Right renal cortex interstitium (tissue), 3 donors: ENCODE data around the gene HECTD1. TPM values are rescaled to one million over a fixed set of nuclear protein-coding genes. Genes with fewer than 3 reads are reported as not detected.
"Not testable (repeated sequence)": the region's sequence is repeated elsewhere in the genome, so short reads cannot be mapped to it uniquely, and the experiment has no call there.

ENCODE experiments used
- DNase-seq, 3 donors: peaks; one replicate each; pipeline ENCODE4 v3.0.0-alpha.2; 2013; ENCODE audit warnings: low read depth in 3 of 3, low spot score in 2 of 3
- polyA plus RNA-seq, 3 donors: library from polyadenylated mRNA; unstranded; fragments of 120-200 nt; gene quantifications; one replicate each; pipeline ENCODE4 v1.2.1, GENCODE V29; 2013; ENCODE audit not compliant: insufficient read length in 3 of 3

Gene HECTD1
- polyA plus RNA-seq, result 100 to 1,000 TPM; 187 to 204 (median 194) TPM

DNA sequence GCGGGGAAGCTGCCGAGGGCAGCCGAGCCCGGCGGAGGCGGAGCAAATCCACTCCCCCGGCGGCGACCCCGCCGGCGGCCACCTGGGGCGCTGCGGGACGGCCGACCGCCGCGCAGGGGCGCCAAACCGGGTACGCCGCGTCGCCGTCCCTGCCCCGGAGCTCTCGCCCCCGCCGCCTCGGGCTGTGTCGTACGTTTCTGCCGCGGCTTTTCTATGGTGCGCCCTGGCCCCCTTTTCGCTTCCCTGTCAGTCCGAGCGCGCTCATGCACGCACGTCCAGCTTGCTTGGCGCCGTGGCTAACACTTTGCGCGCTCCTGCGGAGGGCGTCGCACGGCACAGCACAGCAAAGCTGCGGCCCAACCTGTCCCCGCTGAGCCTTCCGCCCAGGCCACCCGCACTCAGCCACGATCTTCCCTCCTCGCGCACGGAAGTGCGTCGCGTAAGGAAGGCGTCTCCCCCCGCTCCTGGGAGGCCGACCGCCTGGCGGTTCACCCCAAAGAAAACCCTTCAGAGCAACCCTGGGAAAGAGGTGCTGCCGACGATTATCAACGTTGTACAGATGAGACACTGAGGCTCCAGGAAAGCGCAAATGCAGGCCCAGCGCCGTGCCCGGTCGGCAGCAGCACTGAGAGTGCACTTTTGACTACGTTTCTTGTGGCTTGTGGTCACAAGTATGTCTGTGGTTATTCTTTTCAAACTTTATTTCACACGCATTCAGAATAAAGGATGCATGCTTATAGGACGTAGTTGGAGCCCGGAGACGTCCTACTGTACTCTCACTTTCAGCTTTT, at the start of gene HECTD1:
TSS of gene HECTD1 (minus strand) at position 39 of the 791 bp plus-strand sequence. CDS start 1,857 bp downstream, outside the sequence.
- peak; percentile 82 to 87 (median 83) for DNase-seq

DNA sequence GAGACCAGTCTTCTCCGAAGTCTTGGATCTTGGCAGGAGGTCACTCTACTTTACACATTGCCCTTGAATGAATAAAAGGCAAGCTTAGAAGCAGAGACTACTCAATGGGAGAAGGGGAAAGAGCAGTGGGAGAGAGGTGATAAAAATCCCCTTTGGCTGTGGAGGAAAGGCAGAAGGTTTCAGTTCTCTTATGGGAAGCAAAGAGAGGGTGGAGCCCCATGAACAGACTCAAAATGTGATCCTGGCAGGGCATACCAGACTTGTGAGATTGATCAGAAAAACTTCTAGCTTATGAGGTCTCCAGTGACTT, 49.6 kb upstream of the HECTD1 start:
- no peak for DNase-seq

DNA sequence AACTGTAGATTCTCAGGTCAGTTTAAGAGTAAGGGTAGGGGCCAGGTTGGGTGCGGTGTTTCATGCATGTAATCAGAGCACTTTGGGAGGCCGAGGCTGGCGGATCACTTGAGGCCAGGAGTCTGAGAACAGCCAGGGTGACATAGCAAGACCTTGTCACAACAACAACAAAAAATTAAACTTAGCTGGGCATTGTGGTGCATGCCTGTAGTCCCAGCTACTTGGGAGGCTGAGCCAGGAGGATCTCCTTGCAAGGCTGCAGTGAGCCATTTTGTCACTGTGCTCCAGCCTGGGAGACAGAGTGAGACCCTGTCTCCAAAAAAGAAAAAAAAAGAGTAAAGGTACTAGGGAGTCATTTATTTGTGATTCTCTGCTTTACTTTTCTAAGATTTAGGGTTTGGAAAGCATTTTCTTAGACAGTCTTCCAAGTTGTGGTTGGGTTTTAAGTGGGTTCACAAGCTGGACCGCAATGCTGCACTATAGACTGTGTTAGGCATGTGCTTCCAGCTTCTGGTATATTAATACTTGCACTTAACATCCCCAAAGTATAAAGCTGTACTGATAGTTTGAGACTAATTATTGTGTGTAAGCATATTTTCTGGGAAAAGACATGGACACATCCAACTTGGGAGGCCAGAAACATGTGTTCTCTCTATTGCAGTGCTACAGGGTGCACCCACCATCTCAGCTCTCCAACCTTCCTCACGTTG, 49.1 kb upstream of the HECTD1 start:
- no peak for DNase-seq

DNA sequence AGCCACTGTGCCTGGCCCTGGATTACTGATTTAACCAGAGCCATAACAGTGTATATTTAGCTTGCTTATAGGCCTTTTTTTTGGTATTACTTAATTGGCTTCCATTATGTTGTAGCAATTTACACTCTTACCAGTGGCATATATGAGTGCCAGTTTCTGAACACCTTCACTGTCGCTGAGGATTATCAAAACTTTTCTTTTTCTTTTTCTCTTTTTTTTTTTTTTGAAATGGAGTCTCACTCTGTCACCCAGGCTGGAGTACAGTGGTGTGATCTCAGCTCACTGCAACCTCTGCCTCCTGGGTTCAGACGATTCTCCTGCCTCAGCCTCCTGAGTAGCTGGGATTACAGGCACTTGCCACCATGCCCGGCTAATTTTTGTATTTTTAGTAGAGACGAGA, 48.3 kb upstream of the HECTD1 start:
- not testable (repeated sequence) for DNase-seq

DNA sequence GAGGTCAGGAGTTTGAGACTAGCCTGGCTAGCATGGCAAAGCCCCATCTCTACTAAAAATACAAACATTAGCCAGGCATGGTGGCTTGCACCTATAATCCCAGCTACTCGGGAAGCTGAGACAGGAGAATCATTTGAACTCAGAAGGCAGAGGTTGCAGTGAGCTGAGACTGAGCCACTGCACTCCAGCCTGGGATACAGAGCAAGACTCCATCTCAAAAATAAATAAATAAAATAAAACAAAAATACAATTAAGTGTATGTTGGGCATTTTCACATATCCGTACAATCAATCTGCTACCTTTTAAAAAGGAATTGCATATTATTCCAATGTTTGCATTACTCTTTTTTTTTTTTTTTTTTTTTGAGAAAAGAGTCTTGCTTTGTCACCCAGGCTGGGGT, 47.7 kb upstream of the HECTD1 start:
- no peak for DNase-seq

DNA sequence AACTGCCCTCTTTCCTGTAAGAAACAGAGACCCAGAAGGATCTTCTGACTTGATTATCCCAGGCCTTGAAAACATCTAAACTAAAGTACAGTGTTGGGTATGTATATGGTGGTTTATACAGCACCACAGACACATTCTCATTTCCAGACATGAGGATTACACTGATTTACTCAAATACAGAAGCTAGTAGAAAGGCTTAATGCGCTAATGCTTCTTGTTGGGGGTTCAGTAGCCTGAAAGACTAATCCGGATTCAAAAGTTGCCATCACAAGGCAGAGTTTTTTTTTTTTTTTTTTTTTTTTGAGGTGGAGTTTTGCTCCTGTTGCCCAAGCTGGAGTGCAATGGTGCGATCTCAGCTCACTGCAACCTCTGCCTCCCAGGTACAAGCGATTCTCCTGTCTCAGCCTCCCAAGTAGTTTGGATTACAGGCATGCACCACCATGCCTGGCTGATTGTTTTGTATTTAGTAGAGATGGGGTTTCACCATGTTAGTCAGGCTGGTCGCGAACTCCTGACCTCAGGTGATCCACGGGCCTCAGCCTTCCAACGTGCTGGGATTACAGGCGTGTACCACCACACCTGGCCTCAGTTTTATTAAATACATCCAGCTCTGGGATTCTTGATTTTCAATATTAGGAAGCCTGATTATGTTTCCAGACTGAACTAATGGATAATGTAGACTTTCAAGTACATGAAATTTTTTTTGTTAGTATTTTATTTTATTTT, 46.3 kb upstream of the HECTD1 start:
- DNase-seq, result no peak

DNA sequence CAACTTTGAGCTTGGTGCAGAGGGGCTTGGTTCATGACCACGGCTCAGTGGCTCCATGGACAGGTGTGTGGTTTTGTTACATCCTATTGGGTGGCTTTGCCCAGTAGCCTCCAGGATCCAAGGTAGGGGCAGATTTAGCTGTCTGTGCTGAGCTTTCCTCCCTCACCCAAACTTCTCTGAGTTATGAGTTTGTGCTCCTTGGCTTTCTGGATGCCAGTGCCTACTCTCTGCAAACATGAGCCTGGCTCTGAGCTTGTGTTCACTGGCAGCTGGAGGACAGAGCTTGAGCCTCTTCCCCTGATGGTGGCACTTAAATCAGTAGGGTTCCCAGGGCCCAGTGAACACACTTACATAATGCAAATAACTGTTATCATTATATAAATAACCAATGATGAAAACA, 45.3 kb upstream of the HECTD1 start:
- DNase-seq, result no peak

DNA sequence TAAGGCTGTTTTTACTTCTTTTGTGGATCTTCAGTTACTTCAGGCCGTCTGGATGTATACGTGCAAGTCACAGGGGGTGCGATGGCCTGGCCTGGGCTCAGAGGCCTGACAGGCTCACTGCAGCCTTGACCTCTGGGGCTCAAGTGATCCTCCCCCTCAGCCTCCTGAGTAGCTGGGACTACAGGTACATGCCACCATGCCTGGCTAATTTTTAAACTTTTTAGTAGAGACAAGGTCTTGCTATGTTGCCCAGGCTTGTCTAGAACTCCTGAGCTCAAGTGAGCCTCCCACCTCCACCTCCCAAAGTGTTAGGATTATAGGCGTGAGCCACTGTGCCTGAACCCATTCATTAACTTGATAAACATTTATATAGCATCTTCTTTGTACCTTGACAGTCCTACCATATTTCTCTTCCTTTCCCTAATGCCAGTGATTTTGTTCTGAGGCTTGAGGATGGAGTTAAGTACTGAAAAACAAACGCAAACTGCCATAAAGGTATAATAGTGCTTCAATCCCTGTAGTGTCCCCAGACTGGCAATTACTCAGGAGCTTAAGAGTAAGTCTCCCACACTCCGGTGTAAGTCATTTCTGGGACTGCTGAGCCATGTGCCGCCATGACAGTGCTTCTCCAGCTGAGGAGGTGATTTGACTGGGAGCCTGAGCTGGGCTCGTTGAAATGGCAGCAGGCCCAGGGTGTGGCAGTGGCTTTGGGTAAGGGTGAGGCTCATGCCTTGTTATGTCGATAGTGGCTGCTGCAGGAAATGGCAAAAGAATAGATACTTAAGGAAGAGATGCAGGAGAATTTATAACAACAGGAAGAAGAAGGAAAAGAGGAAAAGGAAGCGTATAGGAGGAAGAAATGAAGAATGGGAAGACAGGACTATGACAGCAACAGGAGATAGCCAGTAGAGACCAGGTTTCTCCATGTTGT, 43.7 kb upstream of the HECTD1 start:
- no peak for DNase-seq

DNA sequence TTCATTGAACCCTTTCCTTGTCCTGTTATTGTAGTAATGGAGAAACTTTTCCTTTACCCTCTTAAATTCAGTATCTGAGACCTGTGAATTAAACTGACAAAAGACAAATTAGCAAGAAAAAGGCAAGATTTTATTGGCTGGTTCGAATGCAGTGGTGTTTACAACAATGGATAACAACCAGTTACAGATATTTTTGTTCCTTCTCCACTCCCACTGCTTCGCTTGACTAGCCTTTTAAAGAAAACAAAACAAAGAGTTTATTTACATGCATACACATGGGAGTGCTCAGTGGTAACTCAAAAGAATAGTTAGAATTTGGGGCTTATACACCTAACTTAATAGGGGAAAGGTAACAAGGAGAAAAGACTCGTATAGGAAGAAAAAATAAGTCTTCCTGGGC, 37.0 kb upstream of the HECTD1 start:
- no peak for DNase-seq

DNA sequence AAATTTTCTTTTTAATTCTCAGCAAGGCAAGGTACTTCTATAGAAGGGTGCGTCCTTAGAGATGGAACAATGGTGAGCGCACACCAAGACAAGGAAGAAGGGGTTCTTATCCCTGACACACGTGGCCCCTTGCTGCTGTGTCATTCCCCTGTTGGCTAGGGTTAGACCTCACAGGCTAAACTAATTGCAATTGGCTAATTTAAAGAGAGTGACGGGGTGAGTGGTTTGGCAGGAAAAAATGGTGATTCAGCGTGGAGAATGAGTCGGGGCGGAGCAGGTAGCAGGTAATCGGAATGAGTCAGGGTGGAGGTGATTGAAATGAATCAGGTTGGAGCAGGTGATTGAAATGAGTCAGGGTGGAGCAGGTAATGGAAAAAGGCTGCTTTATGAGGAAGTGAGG, 36.3 kb upstream of the HECTD1 start:
- no peak for DNase-seq

DNA sequence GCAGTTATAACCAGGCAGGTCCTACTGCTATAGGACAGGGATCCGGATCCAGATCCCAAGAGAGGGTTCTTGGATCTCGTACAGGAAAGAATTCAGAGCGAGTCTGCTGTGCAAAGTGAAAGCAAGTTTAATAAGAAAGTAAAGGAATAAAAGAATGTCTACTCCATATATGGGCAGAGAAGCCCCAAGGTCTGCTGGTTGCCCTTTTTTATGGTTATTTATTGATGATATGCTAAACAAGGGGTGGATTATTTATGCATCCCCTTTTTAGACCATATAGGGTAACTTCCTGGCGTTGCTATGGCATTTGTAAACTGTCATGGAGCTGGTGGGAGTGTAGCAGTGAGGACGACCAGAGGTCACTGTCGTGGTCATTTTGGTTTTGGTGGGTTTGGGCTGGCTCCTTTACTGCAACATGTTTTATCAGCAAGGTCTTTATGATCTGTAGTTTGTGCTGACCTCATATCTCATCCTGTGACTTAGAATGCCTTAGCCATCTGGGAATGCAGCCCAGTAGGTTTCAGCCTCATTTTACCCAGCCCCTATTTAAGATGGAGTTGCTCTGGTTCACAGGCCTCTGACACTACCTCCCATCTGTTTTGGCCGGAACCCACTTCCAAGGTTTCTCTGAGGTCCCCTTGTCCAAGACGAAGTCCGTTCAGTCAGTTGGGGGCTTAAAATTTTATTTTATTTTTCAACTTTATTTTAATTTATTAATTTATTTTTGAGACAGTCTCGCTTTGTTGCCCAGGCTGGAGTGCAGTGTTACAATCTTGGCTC, 34.8 kb upstream of the HECTD1 start:
- not testable (repeated sequence) for DNase-seq

DNA sequence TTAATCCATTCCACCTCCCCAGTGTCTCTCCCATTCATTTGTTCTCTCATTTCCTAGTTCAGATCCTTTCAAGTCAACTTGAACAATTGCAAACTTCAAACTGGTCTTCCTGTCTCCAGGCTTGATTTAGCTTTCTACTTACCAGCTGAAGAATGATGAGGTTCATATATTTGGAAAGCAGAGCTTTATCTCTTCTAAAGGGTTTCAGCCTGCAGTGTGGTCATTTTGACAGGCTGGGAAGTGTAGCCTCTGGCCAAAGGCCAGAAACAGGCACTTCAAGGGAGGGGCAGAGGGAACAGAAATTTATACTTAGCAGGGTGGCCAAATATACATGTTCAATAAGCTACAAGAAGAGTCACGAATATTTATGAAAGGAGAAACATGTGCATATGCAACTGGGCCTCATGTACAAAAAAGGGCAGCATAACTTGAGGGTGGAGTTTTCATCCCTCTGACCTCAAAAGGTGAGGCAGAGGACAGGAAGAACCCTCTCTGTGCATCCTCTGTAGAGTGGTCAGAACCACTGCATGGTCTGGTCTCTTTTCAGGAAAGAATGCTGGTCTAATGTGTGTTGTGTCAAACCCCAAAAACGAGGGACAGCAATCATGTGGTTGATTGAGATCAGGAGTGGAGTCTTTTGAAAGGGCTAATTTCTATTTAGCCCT, 34.0 kb upstream of the HECTD1 start:
- no peak for DNase-seq

DNA sequence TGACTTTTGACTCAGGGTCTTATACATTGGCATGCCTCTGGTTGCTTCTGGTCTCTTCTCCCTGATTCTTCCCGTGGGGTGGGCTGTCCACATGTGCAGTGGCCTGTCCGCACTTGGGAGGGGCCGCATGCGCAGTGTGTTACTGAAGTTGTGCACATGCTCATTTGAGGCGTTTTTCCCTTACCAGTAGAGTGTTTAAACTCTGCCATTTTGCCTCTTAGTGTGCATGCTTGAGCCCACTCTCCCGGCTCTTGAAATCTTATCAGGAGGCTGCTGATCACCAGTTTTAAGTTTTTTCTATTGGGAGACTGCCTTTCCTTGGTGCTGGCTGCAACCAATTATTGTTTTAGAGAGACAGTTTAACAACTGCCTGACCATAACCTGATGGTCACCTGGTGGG, 32.1 kb upstream of the HECTD1 start:
- no peak for DNase-seq

DNA sequence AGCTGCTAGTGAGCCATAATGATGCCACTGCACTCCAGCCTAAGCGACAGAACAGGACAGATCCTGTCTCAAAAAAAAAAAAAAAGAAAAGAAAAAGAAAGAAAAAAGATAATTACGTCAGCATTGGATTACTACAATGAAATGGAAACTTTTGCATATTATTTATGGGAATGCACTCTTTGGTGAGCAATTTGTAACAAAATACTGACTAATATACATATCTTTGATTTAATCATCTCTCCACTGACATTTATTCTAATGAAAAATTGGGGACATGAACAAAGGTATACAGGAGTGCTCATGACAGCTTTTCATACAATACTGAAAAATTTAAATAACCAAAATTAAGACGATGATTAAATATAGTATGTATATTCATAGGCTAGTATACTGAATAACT, 27.9 kb upstream of the HECTD1 start:
- DNase-seq, result no peak

DNA sequence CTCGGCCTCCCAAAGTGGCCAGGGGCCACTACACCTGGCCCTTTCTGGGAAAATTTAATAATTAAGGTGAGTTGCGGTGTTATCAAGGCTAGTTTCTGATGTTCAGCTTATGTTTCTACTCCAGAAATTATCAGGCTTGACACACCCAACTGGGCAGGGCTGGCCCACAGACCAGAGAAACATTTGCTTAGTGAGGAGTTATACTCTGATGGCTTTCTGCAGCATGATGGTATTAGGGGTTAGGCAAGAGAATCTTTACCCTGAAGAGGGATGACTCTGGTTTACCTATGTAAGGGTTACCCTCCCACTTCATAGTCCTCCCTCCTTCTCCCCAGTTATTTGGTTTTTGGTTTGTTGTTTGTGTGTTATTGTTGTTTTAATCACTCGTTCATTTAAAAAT, 24.5 kb upstream of the HECTD1 start:
- no peak for DNase-seq

DNA sequence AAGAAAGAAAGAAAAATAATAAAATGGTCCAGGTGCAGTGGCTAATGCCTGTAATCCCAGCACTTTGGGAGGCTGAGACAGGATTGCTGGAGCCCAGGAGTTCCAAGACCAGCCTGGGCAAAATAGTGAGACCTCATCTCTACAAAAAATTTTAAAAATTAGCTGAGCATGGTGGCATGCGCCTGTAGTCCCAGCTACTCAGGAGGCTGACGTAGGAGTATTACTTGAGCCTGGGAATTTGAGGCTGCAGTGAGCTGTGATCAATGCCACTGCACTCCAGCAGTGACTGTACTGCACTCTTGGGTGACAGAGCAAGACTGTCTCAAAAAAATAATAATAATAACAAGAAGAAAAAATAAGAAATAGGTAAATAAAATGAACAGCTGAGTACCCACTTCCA, 23.7 kb upstream of the HECTD1 start:
- DNase-seq, result not testable (repeated sequence)

DNA sequence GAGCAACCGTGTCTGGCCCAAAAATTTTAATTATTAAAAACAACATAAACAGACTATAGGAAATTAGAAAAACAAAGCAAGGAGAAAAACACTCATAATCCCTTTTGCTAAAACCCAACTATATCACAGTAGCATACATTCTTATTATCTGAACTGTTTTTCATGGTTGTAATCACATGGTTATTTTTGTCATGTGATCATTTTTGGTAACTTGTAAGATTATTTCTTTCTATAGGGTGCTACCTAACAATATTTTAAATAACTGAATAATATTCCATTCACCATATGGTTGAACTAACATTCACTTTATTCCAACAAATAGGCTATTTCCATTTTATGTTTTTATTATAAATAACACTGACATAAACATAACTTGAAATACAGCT, 23.0 kb upstream of the HECTD1 start:
- no peak for DNase-seq

DNA sequence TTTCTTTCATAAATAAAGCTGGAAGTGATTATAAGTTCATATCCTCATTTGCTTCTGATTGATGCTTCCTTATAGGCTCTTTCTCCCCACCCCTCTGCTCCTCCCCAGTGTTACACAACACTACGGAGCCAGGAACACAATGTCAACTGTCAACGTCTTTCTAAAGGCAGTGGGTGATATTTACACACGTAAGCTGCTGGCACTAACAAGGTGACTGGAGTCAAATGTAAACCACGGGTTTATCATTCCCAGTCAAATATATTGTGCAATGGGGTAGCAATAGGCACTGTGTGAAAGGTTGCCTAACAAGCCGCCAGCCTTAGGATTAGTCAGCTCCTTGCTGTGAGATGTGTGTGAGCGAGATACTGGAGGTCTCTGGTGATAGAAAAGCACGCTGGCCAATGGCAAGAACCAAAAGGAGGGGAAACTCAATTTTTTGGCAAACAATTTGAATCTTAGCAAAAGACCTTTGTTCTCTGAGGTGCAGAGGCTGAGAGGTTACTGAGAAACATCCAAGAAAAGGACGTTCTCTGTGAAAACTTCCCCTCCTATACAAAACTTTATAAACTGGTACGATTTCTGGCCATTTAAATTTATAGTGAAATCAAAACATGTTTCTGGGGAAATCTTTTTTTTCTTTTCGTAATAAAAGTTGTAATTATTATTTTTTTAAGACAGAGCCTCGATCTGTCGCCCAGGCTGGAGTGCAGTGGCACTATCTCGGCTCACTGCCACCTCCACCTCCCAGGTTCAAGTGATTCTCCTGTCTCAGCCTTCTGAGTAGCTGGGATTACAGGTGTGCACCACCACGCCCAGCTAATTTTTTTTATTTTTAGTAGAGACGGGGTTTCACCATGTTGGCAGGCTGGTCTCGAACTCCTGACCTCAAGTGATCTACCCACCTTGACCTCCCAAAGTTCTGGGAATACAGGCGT, 22.3 kb upstream of the HECTD1 start:
- DNase-seq, result no peak
